Activated T-helper 2 cell treated with anti-CD3 and anti-CD28 coated beads, Interferon-gamma antibody, Interleukin-2, Interleukin-4, amounts not matched to agents 10 μg/mL and 5 μg/mL and 100 μg/mL, durations not matched to agents 14 hours and 24 hours and 36 hours (primary cell): ENCODE measurements around the gene OR14I1. TPM values are rescaled to one million over a fixed set of nuclear protein-coding genes. Genes with fewer than 3 reads are reported as not detected.
"Not testable (repeated sequence)": the region's sequence is repeated elsewhere in the genome, so short reads cannot be mapped to it uniquely, and the experiment has no call there.

Source experiments
- DNase-seq: peaks from one replicate; pipeline ENCODE4 v3.0.0; 2021; ENCODE audit warnings: low spot score
- H3K27ac Mint-ChIP-seq: one replicate; pipeline ENCODE4 v1.8.0; 2021; ENCODE audit warnings: mixed read lengths
- H3K27me3 Mint-ChIP-seq: one replicate; pipeline ENCODE4 v1.8.0; 2021; ENCODE audit warnings: low read depth, mixed read lengths
- H3K36me3 Mint-ChIP-seq: one replicate; pipeline ENCODE4 v1.8.0; 2021; ENCODE audit warnings: low read depth, mixed read lengths
- H3K4me1 Mint-ChIP-seq: one replicate; pipeline ENCODE4 v1.8.0; 2021; ENCODE audit warnings: low read depth, mixed read lengths
- H3K4me3 Mint-ChIP-seq: one replicate; pipeline ENCODE4 v1.8.0; 2021; ENCODE audit warnings: low read depth, mild to moderate bottlenecking, moderate library complexity, mixed read lengths
- H3K9me3 Mint-ChIP-seq: one replicate; pipeline ENCODE4 v1.8.0; 2021; ENCODE audit warnings: mixed read lengths
- intact Hi-C: fragments of 100-400 bp; cut with micrococcal nuclease; formaldehyde crosslinking; loops from one replicate; pipeline ENCODE4 v1.15.1; 2023
- total RNA-seq: library from RNA; stranded (reverse); gene quantifications from 2 replicates; pipeline ENCODE4 v1.2.3, GENCODE V29; 2022

Gene OR14I1
- total RNA-seq, 1 donor from 2014 or later, result not detected

DNA sequence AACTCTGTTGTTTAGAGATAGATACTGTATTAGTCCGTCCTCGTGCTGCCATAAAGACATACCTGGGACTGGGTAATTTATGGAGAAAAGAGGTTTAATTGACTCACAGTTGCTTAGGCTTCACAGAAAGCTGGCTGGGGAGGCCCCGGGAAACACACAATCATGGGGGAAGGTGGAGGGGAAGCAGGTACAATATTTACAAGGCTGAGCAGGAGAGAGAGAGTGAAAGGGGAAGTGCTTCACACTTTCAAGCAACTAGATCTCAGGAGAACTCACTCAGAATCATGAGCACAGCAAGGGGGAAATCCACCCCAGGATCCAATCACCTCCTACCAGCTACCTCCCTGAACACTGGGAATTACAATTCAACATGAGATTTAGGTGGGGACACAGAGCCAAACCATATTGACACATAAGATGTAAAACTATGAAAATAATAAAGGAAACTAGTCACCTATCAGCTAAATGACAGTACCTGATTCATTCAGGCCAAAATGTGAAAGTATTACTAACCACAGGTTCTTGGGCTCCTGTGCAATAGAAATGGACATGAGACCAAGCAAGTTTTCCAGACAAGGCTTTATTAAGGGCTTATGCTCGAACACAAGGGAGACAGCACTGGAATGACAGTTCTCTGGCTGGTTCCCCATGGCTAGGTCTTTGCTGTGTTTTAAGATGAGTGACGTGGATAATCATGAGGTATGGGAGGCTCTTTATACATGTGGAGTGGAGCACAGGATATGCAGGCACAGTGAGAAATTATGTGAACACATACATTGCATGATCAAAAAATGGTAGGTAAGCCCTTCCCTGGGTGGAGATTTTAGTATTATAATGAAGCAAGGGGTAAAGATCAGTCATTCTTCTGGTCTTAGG lies 38.9 kb downstream of the OR14I1 start:
- H3K4me3 Mint-ChIP-seq, DNase-seq, H3K27ac Mint-ChIP-seq, intact Hi-C loops, H3K36me3 Mint-ChIP-seq, H3K9me3 Mint-ChIP-seq, H3K4me1 Mint-ChIP-seq, H3K27me3 Mint-ChIP-seq: not testable (repeated sequence)

DNA sequence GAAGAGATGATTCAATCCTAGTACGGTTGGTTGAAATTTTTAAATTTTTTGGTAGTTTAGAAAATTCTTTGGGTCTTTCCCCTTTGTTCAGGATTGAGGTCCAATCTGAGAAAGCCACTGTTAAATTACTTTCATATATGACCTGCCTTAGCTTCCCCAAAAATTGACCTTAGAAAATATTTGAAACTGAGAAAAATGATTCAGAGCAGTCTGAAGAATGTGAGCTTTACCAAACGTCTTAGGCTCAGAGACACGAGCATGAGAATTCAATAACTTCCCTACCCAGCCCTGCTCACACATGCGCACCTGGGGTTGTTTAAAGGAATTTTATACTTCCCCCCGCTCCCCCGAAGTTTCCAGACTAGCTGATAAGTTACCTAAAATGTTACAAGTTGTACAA lies 45.8 kb downstream of the OR14I1 start:
- DNase-seq, H3K27me3 Mint-ChIP-seq, H3K9me3 Mint-ChIP-seq, H3K27ac Mint-ChIP-seq, H3K36me3 Mint-ChIP-seq, H3K4me3 Mint-ChIP-seq, intact Hi-C loops, H3K4me1 Mint-ChIP-seq: not testable (repeated sequence)

DNA sequence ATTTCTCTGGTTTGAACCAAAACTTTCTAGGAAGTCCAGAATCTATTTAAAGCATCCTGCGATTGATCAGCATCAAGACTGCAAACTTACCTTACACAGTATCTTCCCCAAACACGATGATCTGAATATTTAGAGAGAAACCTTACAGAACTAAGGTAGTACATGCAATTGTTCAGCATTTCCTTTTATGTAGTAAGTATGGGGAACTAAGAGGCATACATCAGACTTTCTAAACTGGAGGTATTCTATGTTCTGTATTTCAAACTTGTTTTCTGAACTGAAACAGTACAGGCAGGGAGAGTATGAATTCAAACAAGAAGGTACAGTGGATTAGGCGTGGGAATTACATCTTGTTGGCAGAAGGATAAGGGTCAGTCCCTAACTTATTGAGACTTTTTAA lies 47.2 kb downstream of the OR14I1 start, which contains the start of gene OR2T27:
TSS of gene OR2T27 (minus strand) at position 175 of the 400 bp plus-strand sequence. CDS start 4,644 bp downstream, outside the sequence.
- H3K4me3 Mint-ChIP-seq, H3K36me3 Mint-ChIP-seq, DNase-seq, H3K9me3 Mint-ChIP-seq, intact Hi-C loops, H3K27ac Mint-ChIP-seq, H3K27me3 Mint-ChIP-seq, H3K4me1 Mint-ChIP-seq: not testable (repeated sequence)

Other genes with a start within 250 kb of the OR14I1 start
- not detected in 2 replicates for gene OR2T3, start 229.4 kb downstream of the OR14I1 start, total RNA-seq
- not detected in 2 replicates for gene OR2T5, start 214.2 kb downstream of the OR14I1 start, total RNA-seq
- not detected in 2 replicates for gene OR2G6, start 194.7 kb downstream of the OR14I1 start, total RNA-seq
- not detected in 2 replicates for gene OR2T29, start 140.0 kb downstream of the OR14I1 start, total RNA-seq
- not detected in 2 replicates for gene OR2T34, start 128.0 kb downstream of the OR14I1 start, total RNA-seq
- gene OR2T10, start 105.1 kb downstream of the OR14I1 start, total RNA-seq, result not detected in 2 replicates
- not detected in 2 replicates for gene OR2T11, start 67.7 kb downstream of the OR14I1 start, total RNA-seq
- not detected in 2 replicates for gene OR2T35, start 57.5 kb downstream of the OR14I1 start, total RNA-seq
- gene OR2T27, start 47.2 kb downstream of the OR14I1 start, total RNA-seq, result not detected in 2 replicates
- gene LYPD8, start 53.0 kb upstream of the OR14I1 start, total RNA-seq, result not detected in 2 replicates
- gene SH3BP5L, start 123.1 kb upstream of the OR14I1 start, total RNA-seq, result 27.1 TPM in 2 replicates
- gene ZNF672, start 135.5 kb upstream of the OR14I1 start, total RNA-seq, result 46.0 and 51.6 TPM in 2 replicates
- gene ZNF692, start 156.3 kb upstream of the OR14I1 start, total RNA-seq, result 86.4 and 87.0 TPM in 2 replicates
- gene PGBD2, start 203.5 kb upstream of the OR14I1 start, total RNA-seq, result 6.7 and 6.9 TPM in 2 replicates